Progenitor cell of endocrine pancreas (in vitro differentiated cells): ENCODE results near the gene BEST2. TPM values are rescaled to one million over a fixed set of nuclear protein-coding genes. Genes with fewer than 3 reads are reported as not detected.

Experiments
- DNase-seq: peaks from one replicate; pipeline ENCODE4 v3.0.0; 2021; ENCODE audit warnings: low spot score; ENCODE audit not compliant: unreplicated experiment
- H3K27ac Mint-ChIP-seq: 2 replicates; pipeline ENCODE4 v1.8.0; 2021; ENCODE audit warnings: mild to moderate bottlenecking, moderate library complexity, mixed read lengths
- H3K27me3 Mint-ChIP-seq: 2 replicates; pipeline ENCODE4 v1.8.0; 2021; ENCODE audit warnings: mixed read lengths
- H3K36me3 Mint-ChIP-seq: 2 replicates; pipeline ENCODE4 v1.8.0; 2022; ENCODE audit warnings: mixed read lengths; ENCODE audit not compliant: insufficient read depth
- H3K4me1 Mint-ChIP-seq: 2 replicates; pipeline ENCODE4 v1.8.0; 2021; ENCODE audit warnings: low read depth, mixed read lengths
- H3K4me3 Mint-ChIP-seq: 2 replicates; pipeline ENCODE4 v1.8.0; 2021; ENCODE audit warnings: low read depth, mild to moderate bottlenecking, moderate library complexity, mixed read lengths
- H3K9me3 Mint-ChIP-seq: 2 replicates; pipeline ENCODE4 v1.8.0; 2021; ENCODE audit warnings: low read depth, mixed read lengths
- CTCF ChIP-seq: fragments of 200-600 bp; sonication (generic); IDR thresholded peaks from one replicate; pipeline ENCODE4 v1.5.0; 2021; ENCODE audit warnings: antibody characterized with exemption, mild to moderate bottlenecking; ENCODE audit not compliant: unreplicated experiment
- total RNA-seq: library from RNA; stranded (reverse); gene quantifications from 2 replicates; pipeline ENCODE4 v1.2.1, GENCODE V29; 2021

BEST2 gene
- total RNA-seq, 1 donor from 2014 or later = not detected

- Mint-ChIP-seq H3K27me3 (peaks cover 15% of the 10 kb centered on the region), H3K4me3 (no peak overlapping the region), H3K27ac (peak overlapping the region; percentile 72), H3K4me1 (peaks cover 16% of the 10 kb centered on the region), H3K36me3 (no peaks in the 10 kb centered on the region), H3K9me3 (no peaks in the 10 kb centered on the region)
- no peak for DNase-seq
- TF ChIP-seq CTCF = no peak
Observed at GRCh38 chr19:12788682-12789097, 37.1 kb downstream of the BEST2 start.

- Mint-ChIP-seq H3K4me3 (peak overlapping the region; percentile 56), H3K4me1 (peaks cover 18% of the 10 kb centered on the region), H3K27ac (peak overlapping the region; percentile 72), H3K9me3 (no peaks in the 10 kb centered on the region), H3K27me3 (peaks cover 18% of the 10 kb centered on the region), H3K36me3 (no peaks in the 10 kb centered on the region)
- no peak for TF ChIP-seq CTCF
- DNase-seq = no peak
Observed at GRCh38 chr19:12789098-12789903, 37.7 kb downstream of the BEST2 start.

GRCh38 chr19:12789904-12790619 is 38.5 kb downstream of the BEST2 start:
- Mint-ChIP-seq H3K4me3 (peak overlapping the region; percentile 55), H3K4me1 (peaks cover 18% of the 10 kb centered on the region), H3K27ac (no peak overlapping the region), H3K9me3 (no peaks in the 10 kb centered on the region), H3K36me3 (no peaks in the 10 kb centered on the region), H3K27me3 (peaks cover 18% of the 10 kb centered on the region)
- no peak for TF ChIP-seq CTCF
- peak; percentile 83 for DNase-seq

- no peaks in the 10 kb centered on the region for H3K9me3 Mint-ChIP-seq
Observed at GRCh38 chr19:12790628-12791344, 39.2 kb downstream of the BEST2 start.

More at GRCh38 chr19:12790628-12791344, 39.2 kb downstream of the BEST2 start:
- no peak for DNase-seq
- no peak overlapping the region for H3K27ac Mint-ChIP-seq
- peaks cover 18% of the 10 kb centered on the region for H3K27me3 Mint-ChIP-seq
- H3K36me3 Mint-ChIP-seq = no peaks in the 10 kb centered on the region
- H3K4me1 Mint-ChIP-seq = peaks cover 18% of the 10 kb centered on the region
- no peak for TF ChIP-seq CTCF
- peak overlapping the region; percentile 55 for H3K4me3 Mint-ChIP-seq
